K562 (cell line): ENCODE data around the gene ICAM3. TPM values are rescaled to one million over a fixed set of nuclear protein-coding genes. Genes with fewer than 3 reads are reported as not detected.
A peak's percentile ranks its signal among the peaks of the same experiment; 100 is the strongest.

Source experiments
- ATF1 ChIP-seq, 2 experiments: fragments of 450-650 bp in 1 of 2; IDR thresholded peaks; 2 replicates each; pipeline ENCODE4 v1.6.1; 2016; ENCODE audit warnings: missing compliant biosample characterization in 1 of 2, missing genetic modification characterization in 1 of 2
- FOXJ2 ChIP-seq: fragments of 200-800 bp; sonication (Bioruptor generic); IDR thresholded peaks from 2 replicates; pipeline ENCODE4 v1.6.1; 2016; ENCODE audit warnings: missing genetic modification characterization, missing compliant biosample characterization
- HCFC1 ChIP-seq: IDR thresholded peaks from 2 replicates; pipeline ENCODE4 v1.6.1; 2012; ENCODE audit warnings: low read depth, low read length, improper control_type of control experiment
- HDAC3 ChIP-seq: fragments of 450-650 bp; IDR thresholded peaks from 2 replicates; pipeline ENCODE4 v1.6.1; 2018; ENCODE audit warnings: borderline replicate concordance, mild to moderate bottlenecking, moderate library complexity; ENCODE audit not compliant: partially characterized antibody
- HMG20B ChIP-seq: fragments of 250-450 bp; sonication (Bioruptor Pico); IDR thresholded peaks from 2 replicates; pipeline ENCODE4 v1.5.0; 2021; ENCODE audit warnings: mild to moderate bottlenecking
- IRF2 ChIP-seq: sonication (generic); formaldehyde crosslinking; IDR thresholded peaks from 2 replicates; pipeline ENCODE4 v1.8.1; 2022; ENCODE audit warnings: mild to moderate bottlenecking, missing genetic modification reagents
- MEIS2 ChIP-seq: fragments of 450-650 bp; IDR thresholded peaks from 2 replicates; pipeline ENCODE4 v1.6.1; 2014; ENCODE audit warnings: mild to moderate bottlenecking; ENCODE audit not compliant: partially characterized antibody
- MTA3 ChIP-seq: fragments of 450-650 bp; formaldehyde crosslinking; IDR thresholded peaks from 2 replicates; pipeline ENCODE4 v1.6.1; 2017; ENCODE audit warnings: mild to moderate bottlenecking, borderline replicate concordance
- MYBL2 ChIP-seq, 2 experiments: fragments of 450-650 bp in 1 of 2; sonication (generic) in 1 of 2; formaldehyde crosslinking in 1 of 2; IDR thresholded peaks; 2 replicates each; pipeline versions ENCODE4 v1.6.1 to v1.8.1; 2017 to 2022; ENCODE audit warnings: borderline replicate concordance in 1 of 2, inconsistent platforms in 1 of 2, low read depth in 1 of 2, mild to moderate bottlenecking in 1 of 2, missing genetic modification reagents in 1 of 2, moderate library complexity in 1 of 2
- NFYB ChIP-seq: IDR thresholded peaks from 2 replicates; pipeline ENCODE4 v1.6.1; 2011; ENCODE audit warnings: mild to moderate bottlenecking, moderate library complexity; ENCODE audit not compliant: insufficient read length; ENCODE audit errors: extremely low read depth
- POLR2AphosphoS2 ChIP-seq: IDR thresholded peaks from 2 replicates; pipeline ENCODE4 v1.6.1; 2012; ENCODE audit warnings: low read length, improper control_type of control experiment
- SP2 ChIP-seq: IDR thresholded peaks from 2 replicates; pipeline ENCODE4 v1.6.1; 2011; ENCODE audit warnings: mild to moderate bottlenecking, low read depth, low read length, moderate library complexity; ENCODE audit not compliant: poor library complexity, severe bottlenecking; ENCODE audit errors: extremely low read depth
- SRSF9 ChIP-seq: fragments of 200-400 bp; formaldehyde crosslinking; IDR thresholded peaks from 2 replicates; pipeline ENCODE4 v1.6.1; 2017; ENCODE audit warnings: low read depth, low read length, borderline replicate concordance
- ZBTB40 ChIP-seq, 2 experiments: fragments of 450-650 bp in 1 of 2; sonication (generic) in 1 of 2; formaldehyde crosslinking in 1 of 2; IDR thresholded peaks; 2 replicates each; pipeline versions ENCODE4 v1.7.1 to v1.9.0; 2016 to 2022; ENCODE audit warnings: inconsistent platforms in 1 of 2, mild to moderate bottlenecking in 1 of 2, missing genetic modification reagents in 1 of 2
- polyA plus RNA-seq, 8 experiments: library from polyadenylated mRNA; depleted of rRNA in 4 of 8; stranded (reverse) in 5 of 8; unstranded in 3 of 8; fragments of >200 nt; fragmentation: Nextera tagmentation in 2 of 8; fragmentation: Illumina TruSeq in 1 of 8; extraction: Ambion mirVana in 2 of 8; extraction: Trizol in 1 of 8; gene quantifications; 2 replicates each; pipeline versions ENCODE4 v1.2.1 to v1.2.3, GENCODE V29; 2011 to 2014; ENCODE audit warnings: inconsistent platforms in 1 of 8, missing spikeins in 1 of 8
- total RNA-seq, 7 experiments: library from RNA; depleted of rRNA in 6 of 7; stranded (reverse); fragments of >200 nt in 6 of 7; fragmentation: Illumina TruSeq in 2 of 7; extraction: Trizol in 2 of 7; gene quantifications; 2 replicates each; pipeline versions ENCODE4 v1.2.1 to v1.2.3, GENCODE V29; 2011 to 2021; ENCODE audit warnings: low replicate concordance in 1 of 7
- TF ChIP-seq, protein P1 (sequence below): fragments of 250-450 bp; sonication (Bioruptor Pico); IDR thresholded peaks from 2 replicates; pipeline ENCODE4 v1.9.0; 2021; ENCODE audit warnings: mild to moderate bottlenecking, inconsistent platforms

Gene ICAM3
- total and polyA plus RNA-seq, 9 of the 15 experiments (the other 6 are each of a cell fraction or from before 2014, with no cell fraction given) = 6.5 to 39.5 (median 24.2) TPM

DNA sequence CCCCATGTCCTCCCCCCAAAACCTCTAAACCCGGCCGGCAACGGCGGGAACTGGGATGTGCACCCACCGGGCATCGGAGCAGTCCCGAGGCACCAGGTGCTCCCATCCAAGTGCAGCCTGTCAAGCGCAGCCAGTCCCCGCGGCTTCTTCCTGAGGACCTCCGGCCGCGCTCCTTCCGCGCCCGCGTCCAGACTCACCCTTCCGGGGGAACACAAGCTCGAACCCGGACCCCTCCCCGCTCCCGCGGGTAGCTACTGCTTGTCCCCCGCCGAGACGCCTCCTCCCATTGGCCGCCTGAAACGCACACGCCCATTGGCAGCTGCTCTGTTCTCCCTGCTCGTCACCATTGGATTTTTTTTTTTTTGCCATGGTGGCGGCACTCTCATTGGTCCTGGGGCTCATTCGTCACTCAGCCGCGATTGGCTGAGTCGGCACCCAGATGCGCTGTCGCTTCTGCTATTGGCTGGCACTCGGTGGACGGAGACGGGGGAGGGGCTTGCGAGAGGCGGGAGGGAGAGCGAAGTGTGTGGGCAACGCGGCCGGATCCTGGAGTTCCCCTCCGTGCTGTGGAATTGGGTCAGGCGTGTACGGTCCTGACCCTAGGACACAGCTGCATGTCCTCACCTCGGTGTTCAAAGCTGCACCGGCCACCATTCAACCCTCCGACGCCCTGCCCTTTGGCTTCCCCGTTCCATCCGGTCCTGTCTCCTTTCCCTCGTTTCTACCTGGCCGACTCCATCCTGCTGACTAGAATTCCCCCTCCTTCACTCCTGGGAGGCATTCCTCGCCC, 41.1 kb upstream of the ICAM3 start, which contains the start of gene TYK2 (continued):
- TF ChIP-seq ZBTB40 (IDR thresholded peaks at IDR 0.05) = peak; percentile 71
- no peak for TF ChIP-seq ZBTB40 (CRISPR knock-in tag; IDR thresholded peaks at IDR 0.05)
- TF ChIP-seq, protein P1, sequence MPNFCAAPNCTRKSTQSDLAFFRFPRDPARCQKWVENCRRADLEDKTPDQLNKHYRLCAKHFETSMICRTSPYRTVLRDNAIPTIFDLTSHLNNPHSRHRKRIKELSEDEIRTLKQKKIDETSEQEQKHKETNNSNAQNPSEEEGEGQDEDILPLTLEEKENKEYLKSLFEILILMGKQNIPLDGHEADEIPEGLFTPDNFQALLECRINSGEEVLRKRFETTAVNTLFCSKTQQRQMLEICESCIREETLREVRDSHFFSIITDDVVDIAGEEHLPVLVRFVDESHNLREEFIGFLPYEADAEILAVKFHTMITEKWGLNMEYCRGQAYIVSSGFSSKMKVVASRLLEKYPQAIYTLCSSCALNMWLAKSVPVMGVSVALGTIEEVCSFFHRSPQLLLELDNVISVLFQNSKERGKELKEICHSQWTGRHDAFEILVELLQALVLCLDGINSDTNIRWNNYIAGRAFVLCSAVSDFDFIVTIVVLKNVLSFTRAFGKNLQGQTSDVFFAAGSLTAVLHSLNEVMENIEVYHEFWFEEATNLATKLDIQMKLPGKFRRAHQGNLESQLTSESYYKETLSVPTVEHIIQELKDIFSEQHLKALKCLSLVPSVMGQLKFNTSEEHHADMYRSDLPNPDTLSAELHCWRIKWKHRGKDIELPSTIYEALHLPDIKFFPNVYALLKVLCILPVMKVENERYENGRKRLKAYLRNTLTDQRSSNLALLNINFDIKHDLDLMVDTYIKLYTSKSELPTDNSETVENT (CRISPR knock-in tag) = peak; percentile 83; the same call in 1 of the 2 replicates
- TF ChIP-seq IRF2 (CRISPR knock-in tag) = no peak
- peak; percentile 77 for TF ChIP-seq ATF1 (CRISPR knock-in tag; IDR thresholded peaks at IDR 0.05)
- peak; percentile 99 for TF ChIP-seq ATF1 (tag; IDR thresholded peaks at IDR 0.05)
- TF ChIP-seq SRSF9 = no peak
- TF ChIP-seq FOXJ2 (tag) = peak; percentile 47; the same call in 1 of the 2 replicates
- no peak for TF ChIP-seq HMG20B (CRISPR knock-in tag)
- no peak for TF ChIP-seq POLR2AphosphoS2
- no peak for TF ChIP-seq HDAC3
- peak; percentile 80; the same call in 1 of the 2 replicates for TF ChIP-seq MTA3
- TF ChIP-seq NFYB = peak; percentile 96
- no peak for TF ChIP-seq MEIS2
- no peak for TF ChIP-seq MYBL2 (IDR thresholded peaks at IDR 0.05; ENCODE audit: low read depth)
- no peak for TF ChIP-seq MYBL2 (CRISPR knock-in tag; IDR thresholded peaks at IDR 0.05; ENCODE audit: borderline replicate concordance)
- TF ChIP-seq HCFC1 = peak; percentile 62
- TF ChIP-seq SP2 = peak; percentile 69
